Measurements from ENCODE around the gene DTD1.

DNA sequence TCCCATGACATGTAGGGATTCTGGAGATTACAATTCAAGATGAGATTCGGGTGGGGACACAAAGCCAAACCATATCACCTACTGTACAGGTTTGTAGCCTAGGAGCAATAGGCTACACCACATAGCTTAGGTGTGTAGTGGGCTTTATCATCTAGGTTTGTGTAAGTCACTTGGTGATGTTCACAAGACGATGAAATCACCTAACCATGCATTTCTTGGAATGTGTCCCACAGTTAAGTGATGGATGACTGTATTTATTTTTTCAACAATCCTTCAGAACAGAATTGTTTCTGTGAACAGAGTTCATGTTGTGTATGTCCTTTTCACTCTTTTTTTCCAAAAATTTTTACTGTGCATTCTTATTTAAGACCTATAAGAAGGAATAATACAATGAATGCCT, 76.1 kb downstream of the DTD1 start:
- TF ChIP-seq, protein P1, sequence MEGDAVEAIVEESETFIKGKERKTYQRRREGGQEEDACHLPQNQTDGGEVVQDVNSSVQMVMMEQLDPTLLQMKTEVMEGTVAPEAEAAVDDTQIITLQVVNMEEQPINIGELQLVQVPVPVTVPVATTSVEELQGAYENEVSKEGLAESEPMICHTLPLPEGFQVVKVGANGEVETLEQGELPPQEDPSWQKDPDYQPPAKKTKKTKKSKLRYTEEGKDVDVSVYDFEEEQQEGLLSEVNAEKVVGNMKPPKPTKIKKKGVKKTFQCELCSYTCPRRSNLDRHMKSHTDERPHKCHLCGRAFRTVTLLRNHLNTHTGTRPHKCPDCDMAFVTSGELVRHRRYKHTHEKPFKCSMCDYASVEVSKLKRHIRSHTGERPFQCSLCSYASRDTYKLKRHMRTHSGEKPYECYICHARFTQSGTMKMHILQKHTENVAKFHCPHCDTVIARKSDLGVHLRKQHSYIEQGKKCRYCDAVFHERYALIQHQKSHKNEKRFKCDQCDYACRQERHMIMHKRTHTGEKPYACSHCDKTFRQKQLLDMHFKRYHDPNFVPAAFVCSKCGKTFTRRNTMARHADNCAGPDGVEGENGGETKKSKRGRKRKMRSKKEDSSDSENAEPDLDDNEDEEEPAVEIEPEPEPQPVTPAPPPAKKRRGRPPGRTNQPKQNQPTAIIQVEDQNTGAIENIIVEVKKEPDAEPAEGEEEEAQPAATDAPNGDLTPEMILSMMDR (conservative IDR thresholded peaks at IDR 0.05; ENCODE audit: low read length): no peak
- TF ChIP-seq EZH2phosphoT487 (IDR thresholded peaks at IDR 0.05; ENCODE audit: borderline replicate concordance): no peak

Data from Loucy (cell line).